ENCODE measurements around the gene SMC3.

The SMC3 gene

DNA sequence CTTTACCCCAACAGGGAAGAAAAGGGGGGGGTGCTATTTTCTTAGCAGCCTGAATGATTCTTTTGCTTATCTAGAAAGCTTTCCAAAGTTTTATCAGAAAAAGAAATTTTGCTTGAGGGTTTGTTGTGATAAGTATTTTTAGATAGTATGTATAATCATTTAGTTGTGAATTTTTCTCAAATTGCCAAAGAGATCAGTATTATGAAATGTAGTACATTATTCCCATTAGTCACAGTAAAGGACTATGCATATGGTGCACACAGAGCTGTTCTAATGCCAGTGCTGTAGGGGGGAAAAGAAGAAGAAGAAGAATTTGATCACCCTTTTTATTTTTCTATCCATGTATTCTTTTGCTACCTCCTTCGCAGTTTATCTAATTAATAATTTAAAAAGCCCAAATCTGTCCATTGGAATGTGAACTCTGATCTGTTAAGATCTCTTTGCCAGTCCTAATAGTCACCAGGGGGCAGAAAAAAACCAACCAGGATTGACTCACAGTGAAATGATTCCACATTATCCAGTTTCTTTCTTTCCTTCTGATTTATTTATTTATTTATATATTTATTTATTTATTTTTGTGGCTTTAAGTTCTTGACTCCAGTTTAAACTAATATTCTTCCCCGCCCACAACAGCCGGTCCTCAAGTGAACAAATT lies 81.3 kb downstream of the SMC3 start:
- no peak for DNase-seq

DNA sequence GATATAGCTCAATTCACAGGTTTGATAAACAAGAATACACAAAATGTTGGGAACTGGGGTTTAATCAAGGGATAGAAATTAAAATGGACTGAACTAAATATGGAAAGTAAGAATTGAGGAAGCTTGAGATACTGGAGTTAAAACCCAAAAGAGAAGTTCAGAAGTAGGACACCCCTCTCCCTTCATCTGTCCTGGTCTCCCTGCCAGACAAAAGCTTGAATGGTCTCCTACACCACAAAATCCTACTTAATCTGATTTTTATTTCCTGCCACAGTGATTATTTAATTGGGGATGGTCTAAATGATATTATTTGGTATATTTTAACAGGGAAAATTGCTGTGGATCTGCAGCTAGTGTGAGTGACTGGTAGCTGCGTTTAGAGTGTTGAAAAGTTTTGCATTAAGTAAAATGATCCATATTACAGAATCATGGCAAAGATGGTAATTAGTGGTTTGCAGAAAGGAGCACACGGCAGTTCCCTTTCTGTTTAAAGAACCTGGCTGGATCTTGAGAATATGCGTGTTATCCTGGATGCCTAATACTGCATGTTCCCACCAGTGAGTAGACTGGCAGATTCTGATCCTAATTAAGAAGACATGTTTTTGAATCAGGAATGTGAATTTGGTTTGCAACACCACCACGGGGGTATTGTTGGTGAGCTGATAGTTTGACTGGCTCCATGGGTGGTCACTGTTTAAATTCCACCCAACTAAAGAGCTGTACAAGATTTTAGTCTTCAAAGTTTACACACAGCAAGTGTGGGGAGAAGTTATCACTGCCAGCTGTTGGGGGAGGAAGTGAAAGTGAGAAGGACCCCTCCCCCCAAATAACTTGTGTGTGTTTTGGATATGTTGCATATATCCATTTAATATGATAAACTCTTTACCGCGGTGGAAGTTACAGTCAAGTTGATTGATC lies 82.1 kb downstream of the SMC3 start:
- DNase-seq = no peak

DNA sequence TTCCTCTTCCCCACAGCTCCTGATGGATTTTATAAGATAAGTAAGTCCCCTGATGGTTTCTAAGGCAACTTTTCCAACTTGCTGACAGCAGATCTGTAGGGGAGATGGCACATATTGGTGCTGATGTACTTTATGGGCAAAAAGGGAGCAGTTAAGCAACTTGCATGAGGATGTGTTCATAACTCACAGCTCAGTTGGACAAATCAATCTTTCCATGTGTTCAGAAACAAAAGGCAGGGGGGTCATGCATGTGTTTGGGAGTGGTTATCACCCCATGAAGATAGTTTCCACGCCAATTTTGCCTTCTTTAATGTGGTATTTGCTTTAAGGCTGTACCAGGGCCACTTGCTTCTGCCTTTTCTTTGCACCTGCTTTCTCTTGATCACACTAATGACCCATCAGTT lies 82.8 kb downstream of the SMC3 start:
- no peak for DNase-seq

DNA sequence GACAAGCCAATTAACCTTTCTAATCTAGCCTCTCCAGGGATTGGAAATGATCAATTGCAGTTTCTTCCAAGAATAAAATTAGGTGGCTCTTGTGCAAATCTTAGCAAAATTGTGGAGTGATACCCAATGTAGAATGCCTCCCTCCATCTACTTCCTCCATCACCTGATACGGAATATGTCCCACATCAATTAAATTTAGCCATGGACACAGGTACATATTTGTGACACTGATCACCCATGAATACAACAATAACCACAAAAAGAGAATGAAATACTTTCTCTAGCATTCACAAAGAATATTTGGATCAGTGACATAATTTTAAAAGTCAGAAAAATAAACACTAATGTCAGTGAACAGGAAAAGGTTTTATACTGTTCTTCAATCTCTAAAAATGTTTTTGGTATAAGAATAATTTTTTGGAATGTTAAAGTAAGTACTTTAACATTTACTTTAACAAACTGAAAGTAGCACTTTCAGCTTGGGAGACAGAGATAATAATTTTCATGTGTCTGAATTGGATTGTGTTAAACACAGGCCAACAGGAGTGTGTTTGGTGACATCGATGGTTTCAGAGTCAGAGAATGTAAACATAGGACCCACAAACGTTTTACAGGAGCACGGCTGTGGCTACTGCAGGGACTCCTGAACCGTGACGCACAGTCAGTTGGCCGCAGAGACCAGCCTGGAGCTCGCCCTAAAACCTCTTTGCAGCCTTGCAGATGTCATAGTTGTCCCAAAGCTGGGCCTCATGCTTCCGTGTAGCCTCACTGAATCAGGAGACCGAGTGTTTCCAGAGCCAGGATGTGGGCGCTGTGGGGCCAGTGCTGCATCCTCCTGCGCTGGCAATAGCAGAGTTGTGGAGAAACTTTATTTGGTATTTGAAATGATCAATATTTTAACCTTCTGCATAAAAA lies 83.8 kb downstream of the SMC3 start:
- no peak for DNase-seq

DNA sequence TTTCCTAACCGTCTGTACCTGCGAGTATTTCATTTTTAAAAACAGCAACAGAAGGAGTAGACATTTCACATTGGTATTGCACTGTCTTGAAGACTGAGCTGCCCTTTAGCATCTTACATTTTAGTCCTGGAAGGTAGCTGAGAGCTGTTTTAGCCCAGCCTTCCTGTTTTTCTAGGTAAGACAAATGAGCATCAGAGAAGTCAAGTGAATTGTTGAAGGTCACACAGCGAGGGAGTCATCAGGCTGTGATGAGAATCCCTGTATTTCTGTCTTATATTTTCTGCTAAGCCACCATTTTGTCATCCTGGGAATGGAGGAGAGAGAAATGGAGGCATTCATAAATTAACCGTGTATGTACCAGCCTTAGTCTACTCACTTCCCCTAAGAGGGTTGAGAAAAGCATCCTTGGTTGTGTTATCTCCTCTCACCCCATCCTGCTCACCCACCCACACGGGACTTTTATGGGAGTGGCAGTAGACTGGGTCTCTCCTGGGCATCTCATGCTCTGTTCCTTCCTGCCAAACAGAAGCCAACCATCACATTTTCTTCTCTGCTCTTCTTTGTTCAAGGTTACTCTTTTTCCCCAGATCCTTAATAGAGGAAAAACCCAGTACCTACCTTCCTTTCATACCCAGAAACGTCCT lies 85.1 kb downstream of the SMC3 start:
- no peak for DNase-seq
